GM19455 (cell line): ENCODE data around the gene PAQR4.

Experiments used
- ATAC-seq: cut with Tn5 transposase; IDR thresholded peaks from one replicate; pipeline ENCODE4 v1.9.1; 2021; ENCODE audit not compliant: unreplicated experiment

The PAQR4 gene

GRCh38 chr16:3020604-3021448 lies 51.7 kb downstream of the PAQR4 start:
- ATAC-seq = no peak

GRCh38 chr16:3021449-3022207 lies 52.5 kb downstream of the PAQR4 start:
- no peak for ATAC-seq

- no peak for ATAC-seq
Measured at GRCh38 chr16:3022208-3022683, 53.1 kb downstream of the PAQR4 start.

- ATAC-seq = no peak
Measured at GRCh38 chr16:3022684-3023414, 53.7 kb downstream of the PAQR4 start.
